SK-N-SH (cell line): ENCODE results near the gene SENP1. TPM values are rescaled to one million over a fixed set of nuclear protein-coding genes. Genes with fewer than 3 reads are reported as not detected.
A peak's percentile ranks its signal among the peaks of the same experiment; 100 is the strongest.

Experiments
- CTCF ChIA-PET: fragments of 300-600, 350-600 bp; formaldehyde crosslinking; extraction: SDS; loops from one replicate; lab custom pipeline; 2021; lab: Yijun Ruan, JAX
- POLR2A ChIA-PET: fragments of 350-600 bp; sonication (Branson Sonifier 250); formaldehyde crosslinking; extraction: SDS; loops from one replicate; lab custom pipeline; 2020; ENCODE audit warnings: antibody characterized with exemption, inconsistent platforms; lab: Yijun Ruan, JAX
- DNase-seq: peaks from one replicate; pipeline ENCODE4 v3.0.0; 2012
- H2AFZ ChIP-seq: fragments of 200-600 bp; sonication (generic); 2 replicates; pipeline ENCODE4 v1.8.1; 2016; ENCODE audit warnings: antibody characterized with exemption, mild to moderate bottlenecking, low read depth
- H3F3A ChIP-seq: fragments of 200-600 bp; sonication (generic); replicated peaks from 2 replicates; pipeline ENCODE3; 2016; ENCODE audit warnings: antibody characterized with exemption, mild to moderate bottlenecking; ENCODE audit not compliant: insufficient read depth
- H3K27ac ChIP-seq, 2 experiments: fragments of 200-500 bp in 1 of 2; fragments of 200-600 bp in 1 of 2; sonication (Bioruptor generic) in 1 of 2; sonication (generic), shearing (Covaris generic) in 1 of 2; 2 replicates each; pipeline versions ENCODE4 v1.5.1 to v1.6.1; 2014 to 2016; ENCODE audit warnings: low read depth in 2 of 2, inconsistent platforms in 1 of 2, low read length in 1 of 2, mild to moderate bottlenecking in 1 of 2, mixed read lengths in 1 of 2
- H3K27me3 ChIP-seq: fragments of 200-600 bp; sonication (generic), shearing (Covaris generic); 2 replicates; pipeline ENCODE4 v1.6.1; 2016; ENCODE audit warnings: mixed run types; ENCODE audit not compliant: insufficient read depth
- H3K36me3 ChIP-seq, 2 experiments: fragments of 200-500 bp in 1 of 2; fragments of 200-600 bp in 1 of 2; sonication (Bioruptor generic) in 1 of 2; sonication (generic) in 1 of 2; replicated peaks in 1 of 2; 2 replicates each; pipeline versions ENCODE3 to v1.5.1; 2014 to 2016; ENCODE audit warnings: low read length in 1 of 2, mild to moderate bottlenecking in 1 of 2; ENCODE audit not compliant: insufficient read depth in 2 of 2, control insufficient read depth in 1 of 2
- H3K4me1 ChIP-seq, 2 experiments: fragments of 200-500 bp in 1 of 2; fragments of 200-600 bp in 1 of 2; sonication (Bioruptor generic) in 1 of 2; sonication (generic), shearing (Covaris generic) in 1 of 2; 2 replicates each; pipeline versions ENCODE4 v1.5.1 to v1.6.1; 2014 to 2016; ENCODE audit warnings: low read depth in 1 of 2, low read length in 1 of 2, mixed run types in 1 of 2; ENCODE audit not compliant: insufficient read depth in 2 of 2, control insufficient read depth in 1 of 2
- H3K4me2 ChIP-seq: fragments of 200-600 bp; sonication (generic), shearing (Covaris generic); 2 replicates; pipeline ENCODE4 v1.6.1; 2017; ENCODE audit warnings: mixed run types
- H3K4me3 ChIP-seq, 2 experiments: fragments of 200-500 bp in 1 of 2; fragments of 200-600 bp in 1 of 2; sonication (Bioruptor generic) in 1 of 2; sonication (generic), shearing (Covaris generic) in 1 of 2; 2 replicates each; pipeline versions ENCODE4 v1.5.1 to v1.8.1; 2014 to 2016; ENCODE audit warnings: low read depth in 2 of 2, inconsistent platforms in 1 of 2, low read length in 1 of 2, mild to moderate bottlenecking in 1 of 2, mixed read lengths in 1 of 2, moderate library complexity in 1 of 2
- H3K79me2 ChIP-seq: fragments of 200-600 bp; sonication (generic); 2 replicates; pipeline ENCODE4 v1.8.1; 2017; ENCODE audit warnings: mild to moderate bottlenecking; ENCODE audit not compliant: insufficient read depth
- H3K9ac ChIP-seq: fragments of 200-600 bp; sonication (generic); 2 replicates; pipeline ENCODE4 v1.6.1; 2017; ENCODE audit warnings: mixed run types
- H3K9me2 ChIP-seq: fragments of 200-600 bp; sonication (generic); 2 replicates; pipeline ENCODE4 v1.6.1; 2017; ENCODE audit warnings: mixed run types
- H3K9me3 ChIP-seq: fragments of 200-600 bp; sonication (generic); 2 replicates; pipeline ENCODE4 v1.6.1; 2017; ENCODE audit warnings: mixed run types, mild to moderate bottlenecking, moderate library complexity
- H4K20me1 ChIP-seq: fragments of 200-600 bp; sonication (generic); 2 replicates; pipeline ENCODE4 v1.6.1; 2017; ENCODE audit warnings: mild to moderate bottlenecking, mixed run types; ENCODE audit not compliant: insufficient read depth
- CHD2 ChIP-seq: fragments of 150-350 bp; IDR thresholded peaks from 2 replicates; pipeline ENCODE4 v1.6.1; 2018; ENCODE audit warnings: low read length; ENCODE audit not compliant: partially characterized antibody
- ELF1 ChIP-seq: IDR thresholded peaks from 2 replicates; pipeline ENCODE4 v1.4.0; 2012
- EZH2phosphoT487 ChIP-seq: fragments of 200-600 bp; sonication (generic); IDR thresholded peaks from 2 replicates; pipeline ENCODE4 v1.6.1; 2017; ENCODE audit warnings: low read depth, mixed run types, mild to moderate bottlenecking, antibody characterized with exemption, moderate library complexity, borderline replicate concordance
- FOXJ3 ChIP-seq: sonication (generic); formaldehyde crosslinking; IDR thresholded peaks from 2 replicates; pipeline ENCODE4 v1.5.1; 2020; ENCODE audit warnings: mild to moderate bottlenecking, missing genetic modification reagents
- FOXM1 ChIP-seq: IDR thresholded peaks from 2 replicates; pipeline ENCODE4 v1.4.0; 2012; ENCODE audit warnings: low read depth, mild to moderate bottlenecking
- GABPA ChIP-seq: IDR thresholded peaks from 2 replicates; pipeline ENCODE4 v1.4.0; 2012; ENCODE audit warnings: low read depth, mild to moderate bottlenecking
- GATA2 ChIP-seq: sonication (generic); formaldehyde crosslinking; IDR thresholded peaks from 2 replicates; pipeline ENCODE4 v1.5.0; 2020; ENCODE audit warnings: mild to moderate bottlenecking, missing genetic modification reagents
- JUND ChIP-seq: IDR thresholded peaks from 2 replicates; pipeline ENCODE4 v1.4.0; 2012
- MEF2A ChIP-seq: IDR thresholded peaks from 2 replicates; pipeline ENCODE4 v1.4.0; 2012; ENCODE audit warnings: low read depth, borderline replicate concordance
- MXI1 ChIP-seq: IDR thresholded peaks from 2 replicates; pipeline ENCODE4 v1.6.1; 2012; ENCODE audit warnings: mild to moderate bottlenecking, low read depth, low read length, improper control_type of control experiment
- NRF1 ChIP-seq: IDR thresholded peaks from 2 replicates; pipeline ENCODE4 v1.6.1; 2012; ENCODE audit warnings: low read depth, mild to moderate bottlenecking, low read length
- POLR2AphosphoS5 ChIP-seq: IDR thresholded peaks from 2 replicates; pipeline ENCODE4 v1.6.1; 2012; ENCODE audit warnings: low read depth, low read length
- RAD21 ChIP-seq: IDR thresholded peaks from 2 replicates; pipeline ENCODE4 v1.6.1; 2012; ENCODE audit warnings: mild to moderate bottlenecking, low read length
- RCOR1 ChIP-seq: fragments of 150-350 bp; IDR thresholded peaks from 2 replicates; pipeline ENCODE4 v1.6.1; 2017; ENCODE audit warnings: antibody characterized with exemption, low read length
- RFX5 ChIP-seq: IDR thresholded peaks from 2 replicates; pipeline ENCODE4 v1.6.1; 2012; ENCODE audit warnings: mild to moderate bottlenecking, improper control_type of control experiment, low read length
- RXRA ChIP-seq: IDR thresholded peaks from 2 replicates; pipeline ENCODE4 v1.4.0; 2012; ENCODE audit warnings: low read depth, mild to moderate bottlenecking, borderline replicate concordance
- SIN3A ChIP-seq: IDR thresholded peaks from 2 replicates; pipeline ENCODE4 v1.6.1; 2012; ENCODE audit warnings: low read depth, mild to moderate bottlenecking, low read length, moderate library complexity, borderline replicate concordance
- TAF1 ChIP-seq: IDR thresholded peaks from 2 replicates; pipeline ENCODE4 v1.6.1; 2012; ENCODE audit warnings: low read depth, mild to moderate bottlenecking, low read length, moderate library complexity, borderline replicate concordance
- TCF12 ChIP-seq: IDR thresholded peaks from 2 replicates; pipeline ENCODE4 v1.4.0; 2012
- TEAD4 ChIP-seq: IDR thresholded peaks from 2 replicates; pipeline ENCODE4 v1.4.0; 2012; ENCODE audit warnings: mild to moderate bottlenecking, borderline replicate concordance; ENCODE audit not compliant: insufficient read depth
- YY1 ChIP-seq: IDR thresholded peaks from 2 replicates; pipeline ENCODE4 v1.4.0; 2012; ENCODE audit warnings: low read depth, mild to moderate bottlenecking
- WGBS: methylation state at CpG from one replicate; pipeline ENCODE4 v1.1.6; 2017; ENCODE audit warnings: low lambda C conversion rate; 5-methylcytosine and 5-hydroxymethylcytosine counted together
- polyA plus RNA-seq, 3 experiments: library from polyadenylated mRNA; depleted of rRNA; stranded (reverse); fragments of >200 nt; gene quantifications; 2 replicates each; pipeline ENCODE4 v1.2.3, GENCODE V29; 2012
- TF ChIP-seq, protein P1 (sequence below): IDR thresholded peaks from 2 replicates; pipeline ENCODE4; 2012
- TF ChIP-seq, protein P2 (sequence below): IDR thresholded peaks from 2 replicates; pipeline ENCODE4 v1.6.1; 2012; ENCODE audit warnings: mild to moderate bottlenecking, low read depth, low read length, moderate library complexity
- TF ChIP-seq, protein P3 (sequence below): fragments of 150-350 bp; IDR thresholded peaks from 2 replicates; pipeline ENCODE4 v1.6.1; 2017; ENCODE audit warnings: antibody characterized with exemption, low read length, low read depth, borderline replicate concordance
- TF ChIP-seq, protein P4 (sequence below): fragments of 150-350 bp; IDR thresholded peaks from 2 replicates; pipeline ENCODE4 v1.6.1; 2016; ENCODE audit warnings: mild to moderate bottlenecking, low read depth, low read length

The SENP1 gene
- polyA plus RNA-seq (2012; rRNA removed) = 5.6 and 8.4 TPM in 2 replicates
- polyA plus RNA-seq (2012; cell fraction: cytosol; rRNA removed) = 7.8 and 8.0 TPM in 2 replicates
- polyA plus RNA-seq (2012; cell fraction: nucleus; rRNA removed) = 4.6 and 8.8 TPM in 2 replicates

DNA sequence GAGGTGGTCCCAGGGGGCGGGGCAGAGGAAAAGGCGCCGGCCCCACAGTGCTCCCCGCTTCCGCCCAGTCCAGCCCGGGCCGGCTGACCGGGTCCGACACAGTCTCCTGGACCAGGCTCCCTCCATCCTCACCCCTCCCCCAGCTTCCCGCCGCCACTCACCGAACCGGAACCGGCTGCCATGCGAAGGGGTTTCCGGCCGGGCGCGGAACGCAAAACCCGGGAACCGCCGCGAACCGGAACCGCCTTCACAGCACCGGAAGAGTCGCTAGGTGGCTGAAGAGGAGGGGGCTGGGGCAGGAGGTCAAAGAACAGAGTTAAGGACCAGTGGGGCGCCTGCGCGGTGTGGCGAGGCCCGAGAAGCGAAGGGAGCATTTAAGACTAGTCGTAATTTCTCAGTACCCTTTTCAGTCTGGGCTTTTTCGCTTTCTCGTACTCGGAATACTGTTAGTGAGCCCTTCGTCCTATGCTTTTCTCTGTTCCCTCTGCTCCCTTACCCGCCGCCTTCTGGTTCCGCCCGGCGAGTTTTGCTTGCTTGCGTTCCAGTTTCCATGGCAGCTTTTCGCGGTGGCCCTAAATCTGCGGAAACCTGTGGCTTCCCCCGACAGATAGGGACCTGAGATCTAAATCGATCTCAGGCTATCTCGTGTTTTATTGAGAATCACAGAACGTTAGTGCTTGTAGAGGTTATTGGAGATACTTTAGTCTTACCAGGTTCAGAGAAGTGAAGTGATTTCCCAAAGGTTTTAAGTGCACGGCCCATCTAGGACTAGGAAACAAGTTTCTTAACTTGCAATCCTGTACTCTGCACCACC, at the start of gene SENP1:
SENP1 (minus strand) TSS at position 213 of the 814 bp plus-strand sequence. CDS start 4,607 bp downstream, outside the sequence.
- H3K27ac ChIP-seq = peak within 1 kb of the TSS; percentile 95 to 99
- no peaks in the 10 kb centered on the region for H3K9me3 ChIP-seq
- no peaks in the 10 kb centered on the region for H3K9me2 ChIP-seq
- no peaks in the 10 kb centered on the region for H3K27me3 ChIP-seq
- peak within 1 kb of the TSS; percentile 84 for H3K9ac ChIP-seq
- peaks cover 6% of the 10 kb centered on the region for H3F3A ChIP-seq
- H4K20me1 ChIP-seq = no peaks in the 10 kb centered on the region
- H2AFZ ChIP-seq = peak within 1 kb of the TSS; percentile 99
- H3K36me3 ChIP-seq = peaks cover 0 to 3% of the 10 kb centered on the region in 2 experiments
- H3K4me2 ChIP-seq = peak within 1 kb of the TSS; percentile 78
- H3K4me1 ChIP-seq = peaks cover 10 to 13% of the 10 kb centered on the region in 2 experiments; a peak in 3 of 4 replicates
- peak within 1 kb of the TSS; percentile 85 to 98 for H3K4me3 ChIP-seq
- H3K79me2 ChIP-seq = peaks cover 50% of the 10 kb centered on the region
- peak; percentile 90 for DNase-seq
- 1% methylated on average over 48 of the region's 53 CpGs for WGBS
- POLR2A ChIA-PET = interaction anchor here (0.6 to 2.0 kb wide), 9 partner anchors 13 to 201 kb away, joined by 3 to 8 read pairs (median 4); partner anchors contain the start of genes ASB8, CCDC184, PFKM and VDR
- CTCF ChIA-PET = interaction anchor here (1.1 to 1.8 kb wide), 5 partner anchors 14 to 513 kb away, joined by 3 to 6 read pairs (median 4); partner anchors contain the start of gene ASB8
- no peak for TF ChIP-seq RCOR1
- peak; percentile 75 for TF ChIP-seq YY1
- TF ChIP-seq MEF2A = no peak
- no peak for TF ChIP-seq JUND
- TF ChIP-seq RAD21 = no peak
- TF ChIP-seq POLR2AphosphoS5 = no peak
- TF ChIP-seq TEAD4 = 0 out of 2 replicates have a peak, but pooled peaks have one; percentile 43
- no peak for TF ChIP-seq FOXM1
- TF ChIP-seq RFX5 = no peak
- TF ChIP-seq ELF1 = peak; percentile 79
- peak; percentile 23; the same call in 1 of the 2 replicates for TF ChIP-seq NRF1
- peak; percentile 82 for TF ChIP-seq TAF1
- TF ChIP-seq MXI1 = no peak; the same call in 1 of the 2 replicates
- TF ChIP-seq EZH2phosphoT487 = no peak
- TF ChIP-seq, protein P1, sequence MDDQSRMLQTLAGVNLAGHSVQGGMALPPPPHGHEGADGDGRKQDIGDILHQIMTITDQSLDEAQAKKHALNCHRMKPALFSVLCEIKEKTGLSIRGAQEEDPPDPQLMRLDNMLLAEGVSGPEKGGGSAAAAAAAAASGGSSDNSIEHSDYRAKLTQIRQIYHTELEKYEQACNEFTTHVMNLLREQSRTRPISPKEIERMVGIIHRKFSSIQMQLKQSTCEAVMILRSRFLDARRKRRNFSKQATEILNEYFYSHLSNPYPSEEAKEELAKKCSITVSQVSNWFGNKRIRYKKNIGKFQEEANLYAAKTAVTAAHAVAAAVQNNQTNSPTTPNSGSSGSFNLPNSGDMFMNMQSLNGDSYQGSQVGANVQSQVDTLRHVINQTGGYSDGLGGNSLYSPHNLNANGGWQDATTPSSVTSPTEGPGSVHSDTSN = peak; percentile 56
- 0 out of 2 replicates have a peak, but pooled peaks have one; percentile 48 for TF ChIP-seq SIN3A
- TF ChIP-seq, protein P2, sequence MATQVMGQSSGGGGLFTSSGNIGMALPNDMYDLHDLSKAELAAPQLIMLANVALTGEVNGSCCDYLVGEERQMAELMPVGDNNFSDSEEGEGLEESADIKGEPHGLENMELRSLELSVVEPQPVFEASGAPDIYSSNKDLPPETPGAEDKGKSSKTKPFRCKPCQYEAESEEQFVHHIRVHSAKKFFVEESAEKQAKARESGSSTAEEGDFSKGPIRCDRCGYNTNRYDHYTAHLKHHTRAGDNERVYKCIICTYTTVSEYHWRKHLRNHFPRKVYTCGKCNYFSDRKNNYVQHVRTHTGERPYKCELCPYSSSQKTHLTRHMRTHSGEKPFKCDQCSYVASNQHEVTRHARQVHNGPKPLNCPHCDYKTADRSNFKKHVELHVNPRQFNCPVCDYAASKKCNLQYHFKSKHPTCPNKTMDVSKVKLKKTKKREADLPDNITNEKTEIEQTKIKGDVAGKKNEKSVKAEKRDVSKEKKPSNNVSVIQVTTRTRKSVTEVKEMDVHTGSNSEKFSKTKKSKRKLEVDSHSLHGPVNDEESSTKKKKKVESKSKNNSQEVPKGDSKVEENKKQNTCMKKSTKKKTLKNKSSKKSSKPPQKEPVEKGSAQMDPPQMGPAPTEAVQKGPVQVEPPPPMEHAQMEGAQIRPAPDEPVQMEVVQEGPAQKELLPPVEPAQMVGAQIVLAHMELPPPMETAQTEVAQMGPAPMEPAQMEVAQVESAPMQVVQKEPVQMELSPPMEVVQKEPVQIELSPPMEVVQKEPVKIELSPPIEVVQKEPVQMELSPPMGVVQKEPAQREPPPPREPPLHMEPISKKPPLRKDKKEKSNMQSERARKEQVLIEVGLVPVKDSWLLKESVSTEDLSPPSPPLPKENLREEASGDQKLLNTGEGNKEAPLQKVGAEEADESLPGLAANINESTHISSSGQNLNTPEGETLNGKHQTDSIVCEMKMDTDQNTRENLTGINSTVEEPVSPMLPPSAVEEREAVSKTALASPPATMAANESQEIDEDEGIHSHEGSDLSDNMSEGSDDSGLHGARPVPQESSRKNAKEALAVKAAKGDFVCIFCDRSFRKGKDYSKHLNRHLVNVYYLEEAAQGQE = no peak; the same call in 1 of the 2 replicates
- TF ChIP-seq, protein P3, sequence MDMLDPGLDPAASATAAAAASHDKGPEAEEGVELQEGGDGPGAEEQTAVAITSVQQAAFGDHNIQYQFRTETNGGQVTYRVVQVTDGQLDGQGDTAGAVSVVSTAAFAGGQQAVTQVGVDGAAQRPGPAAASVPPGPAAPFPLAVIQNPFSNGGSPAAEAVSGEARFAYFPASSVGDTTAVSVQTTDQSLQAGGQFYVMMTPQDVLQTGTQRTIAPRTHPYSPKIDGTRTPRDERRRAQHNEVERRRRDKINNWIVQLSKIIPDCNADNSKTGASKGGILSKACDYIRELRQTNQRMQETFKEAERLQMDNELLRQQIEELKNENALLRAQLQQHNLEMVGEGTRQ = no peak
- no peak for TF ChIP-seq FOXJ3
- peak; percentile 96 for TF ChIP-seq GABPA
- peak; percentile 63 for TF ChIP-seq CHD2
- no peak for TF ChIP-seq RXRA
- no peak for TF ChIP-seq GATA2 (CRISPR knock-in tag)
- TF ChIP-seq TCF12 = no peak; the same call in 1 of the 2 replicates
- TF ChIP-seq, protein P4, sequence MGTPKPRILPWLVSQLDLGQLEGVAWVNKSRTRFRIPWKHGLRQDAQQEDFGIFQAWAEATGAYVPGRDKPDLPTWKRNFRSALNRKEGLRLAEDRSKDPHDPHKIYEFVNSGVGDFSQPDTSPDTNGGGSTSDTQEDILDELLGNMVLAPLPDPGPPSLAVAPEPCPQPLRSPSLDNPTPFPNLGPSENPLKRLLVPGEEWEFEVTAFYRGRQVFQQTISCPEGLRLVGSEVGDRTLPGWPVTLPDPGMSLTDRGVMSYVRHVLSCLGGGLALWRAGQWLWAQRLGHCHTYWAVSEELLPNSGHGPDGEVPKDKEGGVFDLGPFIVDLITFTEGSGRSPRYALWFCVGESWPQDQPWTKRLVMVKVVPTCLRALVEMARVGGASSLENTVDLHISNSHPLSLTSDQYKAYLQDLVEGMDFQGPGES = no peak
